ENCODE data around the gene STAMBPL1. TPM values are rescaled to one million over a fixed set of nuclear protein-coding genes. Genes with fewer than 3 reads are reported as not detected.

Gene STAMBPL1
- total and polyA plus RNA-seq, 4 donors: 8.4 to 23.9 (median 10.3) TPM

- Histone ChIP-seq H3K27me3 (ENCODE audit: control insufficient read depth, insufficient read depth, low read length) (no peaks in the 10 kb centered on the region), H3K4me1 (ENCODE audit: control insufficient read depth, insufficient read depth, low read length) (peaks cover 4% of the 10 kb centered on the region), H3K27ac (ENCODE audit: low read depth, low read length) (no peak overlapping the region), H3K4me3 (ENCODE audit: low read depth, low read length) (no peak overlapping the region), H3K9me3 (ENCODE audit: control insufficient read depth, insufficient read depth, low read length) (no peaks in the 10 kb centered on the region), H3K36me3 (ENCODE audit: control insufficient read depth, insufficient read depth, low read length) (no peaks in the 10 kb centered on the region)
- DNase-seq (ENCODE audit: low read depth in 4 of 6, low spot score in 6 of 6): no peak
- WGBS (ENCODE audit: insufficient coverage): 80% methylated on average over 1 of the region's 3 CpGs
These were observed 58.0 kb downstream of the STAMBPL1 start for GRCh38 chr10:88938039-88938438.

DNA sequence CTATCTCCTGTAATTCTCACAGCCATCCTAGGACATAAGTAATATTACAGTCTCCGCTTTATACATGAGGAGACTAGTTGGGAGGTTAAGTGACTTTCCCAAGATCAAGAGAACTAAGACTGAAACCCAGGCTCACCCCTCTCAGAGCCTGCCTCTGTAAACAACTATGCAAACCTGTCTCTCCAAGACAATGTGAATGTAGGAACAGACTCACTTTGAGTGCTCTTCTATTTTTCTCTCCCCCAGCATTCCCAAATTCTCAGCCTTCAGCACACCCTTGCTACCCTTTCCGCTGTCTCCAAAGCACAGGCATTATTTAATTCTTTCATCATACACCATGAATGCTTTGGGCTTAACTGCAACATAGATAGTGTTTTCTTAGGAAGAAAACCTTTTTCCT, 58.9 kb downstream of the STAMBPL1 start:
- Histone ChIP-seq H3K4me1 (ENCODE audit: control insufficient read depth, insufficient read depth, low read length) (peaks cover 4% of the 10 kb centered on the region), H3K27ac (ENCODE audit: low read depth, low read length) (no peak overlapping the region), H3K4me3 (ENCODE audit: low read depth, low read length) (no peak overlapping the region), H3K36me3 (ENCODE audit: control insufficient read depth, insufficient read depth, low read length) (no peaks in the 10 kb centered on the region), H3K27me3 (ENCODE audit: control insufficient read depth, insufficient read depth, low read length) (no peaks in the 10 kb centered on the region), H3K9me3 (ENCODE audit: control insufficient read depth, insufficient read depth, low read length) (no peaks in the 10 kb centered on the region)
- no CpG with 5 or more reads among the region's 2 CpGs for WGBS (ENCODE audit: insufficient coverage)
- no peak for DNase-seq (ENCODE audit: low read depth in 4 of 6, low spot score in 6 of 6)

GRCh38 chr10:88941026-88941425, 61.0 kb downstream of the STAMBPL1 start:
- Histone ChIP-seq H3K9me3 (ENCODE audit: control insufficient read depth, insufficient read depth, low read length) (no peaks in the 10 kb centered on the region), H3K4me1 (ENCODE audit: control insufficient read depth, insufficient read depth, low read length) (no peaks in the 10 kb centered on the region), H3K27me3 (ENCODE audit: control insufficient read depth, insufficient read depth, low read length) (no peaks in the 10 kb centered on the region), H3K36me3 (ENCODE audit: control insufficient read depth, insufficient read depth, low read length) (no peaks in the 10 kb centered on the region), H3K4me3 (ENCODE audit: low read depth, low read length) (no peak overlapping the region), H3K27ac (ENCODE audit: low read depth, low read length) (no peak overlapping the region)
- no peak for DNase-seq (ENCODE audit: low read depth in 4 of 6, low spot score in 6 of 6)
- 99% methylated on average over 6 of the region's 6 CpGs for WGBS (ENCODE audit: insufficient coverage)

DNA sequence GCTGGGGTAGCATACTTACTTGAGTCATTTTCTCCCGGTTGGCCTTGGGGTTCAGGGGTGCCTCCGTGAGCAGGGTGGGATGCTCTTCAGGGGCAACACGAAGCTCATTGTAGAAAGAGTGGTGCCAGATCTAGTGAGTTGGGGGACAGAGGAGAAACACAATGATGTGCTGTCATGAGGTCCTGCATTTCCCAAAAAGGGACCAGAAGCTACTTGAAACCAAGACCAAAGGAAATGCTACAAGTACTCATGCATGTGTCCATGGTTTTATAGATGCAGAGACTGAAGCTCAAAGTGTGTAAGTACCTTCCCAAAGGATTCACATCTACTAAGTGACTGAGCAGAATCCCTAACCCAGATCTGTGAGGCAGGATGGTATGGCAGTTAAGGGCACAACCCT, 63.7 kb downstream of the STAMBPL1 start:
- no peak for DNase-seq (ENCODE audit: low read depth in 4 of 6, low spot score in 6 of 6)
- no peaks in the 10 kb centered on the region for H3K4me1 ChIP-seq (ENCODE audit: control insufficient read depth, insufficient read depth, low read length)
- WGBS (ENCODE audit: insufficient coverage): 96% methylated on average over 3 of the region's 3 CpGs
- no peaks in the 10 kb centered on the region for H3K27me3 ChIP-seq (ENCODE audit: control insufficient read depth, insufficient read depth, low read length)
- H3K27ac ChIP-seq (ENCODE audit: low read depth, low read length): no peak overlapping the region
- H3K4me3 ChIP-seq (ENCODE audit: low read depth, low read length): no peak overlapping the region
- no peaks in the 10 kb centered on the region for H3K9me3 ChIP-seq (ENCODE audit: control insufficient read depth, insufficient read depth, low read length)
- H3K36me3 ChIP-seq (ENCODE audit: control insufficient read depth, insufficient read depth, low read length): no peaks in the 10 kb centered on the region

DNA sequence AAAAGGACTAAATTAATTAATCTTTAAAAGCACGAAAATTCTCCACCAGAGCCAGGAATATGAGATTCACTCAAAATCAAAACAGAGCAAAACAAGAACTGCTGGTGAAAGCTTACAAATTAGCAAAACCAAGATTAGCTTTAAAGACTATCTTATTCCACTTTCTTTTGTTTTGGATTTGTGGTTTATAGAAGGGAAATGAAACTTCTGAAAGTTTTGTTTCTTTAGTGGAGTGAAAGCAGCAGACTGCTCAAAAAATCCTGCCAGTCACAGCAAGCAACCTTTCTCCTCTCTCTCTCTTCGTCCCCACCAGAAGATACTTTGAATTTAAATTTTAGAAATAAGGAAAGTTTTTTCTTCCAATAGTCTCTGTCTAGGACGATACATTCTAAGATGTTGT, 64.8 kb downstream of the STAMBPL1 start:
- Histone ChIP-seq H3K4me3 (ENCODE audit: low read depth, low read length) (no peak overlapping the region), H3K4me1 (ENCODE audit: control insufficient read depth, insufficient read depth, low read length) (no peaks in the 10 kb centered on the region), H3K27me3 (ENCODE audit: control insufficient read depth, insufficient read depth, low read length) (no peaks in the 10 kb centered on the region), H3K36me3 (ENCODE audit: control insufficient read depth, insufficient read depth, low read length) (no peaks in the 10 kb centered on the region), H3K27ac (ENCODE audit: low read depth, low read length) (no peak overlapping the region), H3K9me3 (ENCODE audit: control insufficient read depth, insufficient read depth, low read length) (no peaks in the 10 kb centered on the region)
- no peak for DNase-seq (ENCODE audit: low read depth in 4 of 6, low spot score in 6 of 6)
- WGBS (ENCODE audit: insufficient coverage): no CpG with 5 or more reads among the region's 3 CpGs

DNA sequence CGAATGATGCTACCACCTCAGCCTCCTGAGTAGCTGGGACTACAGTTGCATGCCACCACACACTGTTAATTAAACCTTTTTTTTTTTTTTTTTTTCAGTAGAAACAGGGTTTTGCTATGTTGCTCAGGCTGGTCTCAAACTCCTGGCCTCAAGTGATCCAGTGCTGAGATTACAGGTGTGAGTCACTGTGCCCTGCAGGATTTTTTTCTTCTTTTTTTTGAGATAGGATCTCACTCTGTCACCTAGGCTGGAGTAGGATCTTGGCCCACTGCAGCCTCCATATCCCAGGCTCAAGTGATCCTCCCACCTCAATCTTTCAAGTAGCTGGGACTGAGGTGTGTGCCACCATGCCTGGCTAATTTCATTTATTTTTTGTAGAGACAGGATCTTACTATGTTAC, 66.2 kb downstream of the STAMBPL1 start:
- Histone ChIP-seq H3K4me1 (ENCODE audit: control insufficient read depth, insufficient read depth, low read length) (no peaks in the 10 kb centered on the region), H3K36me3 (ENCODE audit: control insufficient read depth, insufficient read depth, low read length) (no peaks in the 10 kb centered on the region), H3K9me3 (ENCODE audit: control insufficient read depth, insufficient read depth, low read length) (no peaks in the 10 kb centered on the region), H3K27ac (ENCODE audit: low read depth, low read length) (no peak overlapping the region), H3K27me3 (ENCODE audit: control insufficient read depth, insufficient read depth, low read length) (no peaks in the 10 kb centered on the region), H3K4me3 (ENCODE audit: low read depth, low read length) (no peak overlapping the region)
- DNase-seq (ENCODE audit: low read depth in 4 of 6, low spot score in 6 of 6): no peak
- WGBS (ENCODE audit: insufficient coverage): no CpG with 5 or more reads among the region's 1 CpG

- Histone ChIP-seq H3K4me1 (ENCODE audit: control insufficient read depth, insufficient read depth, low read length) (peaks cover 6% of the 10 kb centered on the region), H3K27ac (ENCODE audit: low read depth, low read length) (no peak overlapping the region), H3K4me3 (ENCODE audit: low read depth, low read length) (no peak overlapping the region), H3K36me3 (ENCODE audit: control insufficient read depth, insufficient read depth, low read length) (no peaks in the 10 kb centered on the region), H3K27me3 (ENCODE audit: control insufficient read depth, insufficient read depth, low read length) (no peaks in the 10 kb centered on the region), H3K9me3 (ENCODE audit: control insufficient read depth, insufficient read depth, low read length) (no peaks in the 10 kb centered on the region)
- WGBS (ENCODE audit: insufficient coverage): 90% methylated on average over 2 of the region's 6 CpGs
- DNase-seq (ENCODE audit: low read depth in 4 of 6, low spot score in 6 of 6): no peak
These were observed 67.0 kb downstream of the STAMBPL1 start for GRCh38 chr10:88946965-88947590.

DNA sequence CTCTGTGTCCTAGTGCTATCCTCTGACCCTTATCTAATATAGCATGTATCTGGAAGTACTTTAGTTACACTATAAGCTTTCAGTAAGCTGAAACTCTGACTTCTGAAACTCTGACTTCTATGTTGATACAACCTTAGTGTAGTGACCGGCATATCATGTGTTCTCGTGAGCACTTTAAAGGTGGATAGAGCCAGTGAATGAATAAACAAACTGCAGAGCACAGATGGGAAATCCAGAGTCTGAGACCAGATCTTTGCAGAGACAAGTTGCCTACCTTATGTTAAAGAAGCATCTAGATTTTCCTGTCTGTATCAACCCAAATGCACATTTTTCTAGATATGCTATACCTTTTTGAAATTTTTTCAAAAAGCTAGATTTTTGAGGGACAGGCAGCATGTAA, 69.0 kb downstream of the STAMBPL1 start:
- DNase-seq (ENCODE audit: low read depth in 4 of 6, low spot score in 6 of 6): no peak
- Histone ChIP-seq H3K4me3 (ENCODE audit: low read depth, low read length) (no peak overlapping the region), H3K36me3 (ENCODE audit: control insufficient read depth, insufficient read depth, low read length) (no peaks in the 10 kb centered on the region), H3K27me3 (ENCODE audit: control insufficient read depth, insufficient read depth, low read length) (no peaks in the 10 kb centered on the region), H3K4me1 (ENCODE audit: control insufficient read depth, insufficient read depth, low read length) (peaks cover 11% of the 10 kb centered on the region), H3K27ac (ENCODE audit: low read depth, low read length) (no peak overlapping the region), H3K9me3 (ENCODE audit: control insufficient read depth, insufficient read depth, low read length) (no peaks in the 10 kb centered on the region)
- WGBS (ENCODE audit: insufficient coverage): 67% methylated on average over 1 of the region's 2 CpGs

GRCh38 chr10:88949912-88950837, 70.1 kb downstream of the STAMBPL1 start:
- no CpG with 5 or more reads among the region's 3 CpGs for WGBS (ENCODE audit: insufficient coverage)
- Histone ChIP-seq H3K27ac (ENCODE audit: low read depth, low read length) (no peak overlapping the region), H3K4me1 (ENCODE audit: control insufficient read depth, insufficient read depth, low read length) (peaks cover 11% of the 10 kb centered on the region), H3K27me3 (ENCODE audit: control insufficient read depth, insufficient read depth, low read length) (no peaks in the 10 kb centered on the region), H3K36me3 (ENCODE audit: control insufficient read depth, insufficient read depth, low read length) (no peaks in the 10 kb centered on the region), H3K4me3 (ENCODE audit: low read depth, low read length) (no peak overlapping the region), H3K9me3 (ENCODE audit: control insufficient read depth, insufficient read depth, low read length) (no peaks in the 10 kb centered on the region)
- peak in 1 of 6 donors; percentile 53 for DNase-seq (ENCODE audit: low read depth in 4 of 6, low spot score in 6 of 6)

Measured in spinal cord (tissue), 10 donors.